ENCODE measurements around the gene TRAF3. TPM values are rescaled to one million over a fixed set of nuclear protein-coding genes. Genes with fewer than 3 reads are reported as not detected.
A peak's percentile ranks its signal among the peaks of the same experiment; 100 is the strongest.

Gene TRAF3
- total RNA-seq, 4 donors from 2014 or later, result 15.9 to 24.9 (median 18.6) TPM

DNA sequence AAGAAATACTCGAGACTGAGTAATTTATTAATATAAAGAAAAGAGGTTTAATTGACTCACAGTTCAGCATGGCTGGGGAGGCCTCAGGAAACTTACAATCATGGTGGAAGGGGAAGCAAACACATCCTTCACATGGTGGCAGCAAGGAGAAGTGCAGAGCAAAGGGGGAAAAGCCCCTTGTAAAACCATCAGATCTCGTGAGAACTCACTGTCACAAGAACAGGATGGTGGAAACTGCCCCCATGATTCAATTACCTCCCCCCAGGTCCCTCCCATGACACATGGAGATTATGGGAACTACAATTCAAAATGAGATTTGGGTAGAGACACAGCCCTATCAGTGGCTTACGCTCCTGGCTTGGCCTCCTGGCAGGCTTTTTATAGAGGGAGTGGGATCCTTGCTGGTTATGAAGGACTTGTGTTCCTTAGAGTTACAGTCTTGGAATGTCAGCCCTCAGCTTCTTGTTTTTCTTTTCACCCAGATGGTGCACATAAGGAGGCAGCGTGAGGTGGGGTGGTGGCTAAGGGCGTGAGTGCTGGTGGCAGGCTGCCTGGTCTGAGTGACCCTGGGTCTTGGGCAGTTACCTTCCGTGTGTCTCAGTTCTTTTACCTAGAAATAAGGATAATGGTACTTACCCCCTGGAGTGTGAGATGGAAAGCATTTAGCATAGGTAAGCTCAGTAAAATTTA is 25.7 kb downstream of the TRAF3 start:
- intact Hi-C loops (cut with DNase I), result no loop called here
- H3K27ac ChIP-seq, result peak overlapping the region; percentile 4 to 41 (median 36)
- DNase-seq, result peak; percentile 78 to 79

DNA sequence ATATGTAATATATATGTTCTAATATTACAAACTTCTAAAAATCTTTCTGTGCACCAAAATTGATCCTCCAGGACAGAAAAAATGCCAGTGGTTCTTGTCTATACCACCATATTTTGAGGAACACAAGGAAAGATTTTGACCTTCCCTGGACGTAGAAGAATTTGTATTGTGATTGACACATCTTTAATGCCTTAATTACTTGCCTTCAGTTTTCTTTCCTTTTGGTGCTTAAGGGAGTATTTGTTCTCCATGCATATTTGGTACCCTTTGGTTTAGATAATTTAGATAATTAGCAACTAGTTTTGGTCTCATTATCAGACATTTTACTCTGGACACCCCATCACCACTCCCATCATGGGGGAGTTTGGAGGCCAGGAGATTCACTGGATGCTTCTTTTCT is 27.6 kb downstream of the TRAF3 start:
- no peaks in the 10 kb centered on the region for H3K27me3 ChIP-seq
- no peak overlapping the region for H3K4me3 ChIP-seq (replicated peaks in 1 of 3)
- no peaks in the 10 kb centered on the region for H3K36me3 ChIP-seq
- WGBS, 2 donors, result 91 to 93% methylated on average over 1 of the region's 1 CpG
- H3K27ac ChIP-seq, result no peak overlapping the region
- peaks cover 21 to 34% of the 10 kb centered on the region in 2 donors for H3K4me1 ChIP-seq
- DNase-seq, result no peak
- intact Hi-C loops (cut with DNase I), result no loop called here
- TF ChIP-seq POLR2A (IDR thresholded peaks at IDR 0.05), result no peak
- TF ChIP-seq, protein P1, sequence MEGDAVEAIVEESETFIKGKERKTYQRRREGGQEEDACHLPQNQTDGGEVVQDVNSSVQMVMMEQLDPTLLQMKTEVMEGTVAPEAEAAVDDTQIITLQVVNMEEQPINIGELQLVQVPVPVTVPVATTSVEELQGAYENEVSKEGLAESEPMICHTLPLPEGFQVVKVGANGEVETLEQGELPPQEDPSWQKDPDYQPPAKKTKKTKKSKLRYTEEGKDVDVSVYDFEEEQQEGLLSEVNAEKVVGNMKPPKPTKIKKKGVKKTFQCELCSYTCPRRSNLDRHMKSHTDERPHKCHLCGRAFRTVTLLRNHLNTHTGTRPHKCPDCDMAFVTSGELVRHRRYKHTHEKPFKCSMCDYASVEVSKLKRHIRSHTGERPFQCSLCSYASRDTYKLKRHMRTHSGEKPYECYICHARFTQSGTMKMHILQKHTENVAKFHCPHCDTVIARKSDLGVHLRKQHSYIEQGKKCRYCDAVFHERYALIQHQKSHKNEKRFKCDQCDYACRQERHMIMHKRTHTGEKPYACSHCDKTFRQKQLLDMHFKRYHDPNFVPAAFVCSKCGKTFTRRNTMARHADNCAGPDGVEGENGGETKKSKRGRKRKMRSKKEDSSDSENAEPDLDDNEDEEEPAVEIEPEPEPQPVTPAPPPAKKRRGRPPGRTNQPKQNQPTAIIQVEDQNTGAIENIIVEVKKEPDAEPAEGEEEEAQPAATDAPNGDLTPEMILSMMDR (IDR thresholded peaks at IDR 0.05), result no peak
- H3K9me3 ChIP-seq, result no peaks in the 10 kb centered on the region

More for the DNA sequence above, 25.7 kb downstream of the TRAF3 start:
- H3K9me3 ChIP-seq, result no peaks in the 10 kb centered on the region
- no peak overlapping the region for H3K4me3 ChIP-seq (replicated peaks in 1 of 3)
- TF ChIP-seq POLR2A (IDR thresholded peaks at IDR 0.05), result no peak
- TF ChIP-seq, protein P1 (IDR thresholded peaks at IDR 0.05), result no peak
- H3K27me3 ChIP-seq, result no peaks in the 10 kb centered on the region
- WGBS, 2 donors, result 46 to 53% methylated on average over 6 of the region's 6 CpGs
- peaks cover 20 to 37% of the 10 kb centered on the region in 2 donors for H3K4me1 ChIP-seq
- no peaks in the 10 kb centered on the region for H3K36me3 ChIP-seq

DNA sequence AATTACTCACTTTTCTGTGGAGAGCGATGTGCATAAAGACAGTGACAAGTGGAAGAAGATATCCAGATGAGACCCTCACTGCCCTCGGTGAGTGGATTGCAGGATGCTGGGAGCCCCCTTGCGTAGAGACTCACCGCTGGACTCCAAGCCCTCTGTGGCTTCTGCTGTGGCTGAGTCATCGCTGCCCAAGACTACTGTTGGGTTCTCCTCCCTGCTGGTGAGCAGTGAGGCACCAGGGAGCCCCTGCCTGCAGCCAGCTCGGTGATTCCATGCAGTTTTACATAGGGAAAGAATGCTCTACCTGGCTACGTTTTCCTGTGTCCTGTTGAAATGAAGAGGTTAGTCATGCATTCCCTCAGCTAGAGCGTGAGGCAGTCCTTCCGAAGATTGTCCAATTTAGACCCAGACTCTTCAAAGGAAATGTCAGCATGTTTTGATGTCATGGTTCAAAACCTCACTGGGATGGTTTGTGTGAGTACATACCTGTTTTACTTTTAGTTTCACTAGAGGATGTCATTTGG is 28.2 kb downstream of the TRAF3 start:
- no peaks in the 10 kb centered on the region for H3K9me3 ChIP-seq

DNA sequence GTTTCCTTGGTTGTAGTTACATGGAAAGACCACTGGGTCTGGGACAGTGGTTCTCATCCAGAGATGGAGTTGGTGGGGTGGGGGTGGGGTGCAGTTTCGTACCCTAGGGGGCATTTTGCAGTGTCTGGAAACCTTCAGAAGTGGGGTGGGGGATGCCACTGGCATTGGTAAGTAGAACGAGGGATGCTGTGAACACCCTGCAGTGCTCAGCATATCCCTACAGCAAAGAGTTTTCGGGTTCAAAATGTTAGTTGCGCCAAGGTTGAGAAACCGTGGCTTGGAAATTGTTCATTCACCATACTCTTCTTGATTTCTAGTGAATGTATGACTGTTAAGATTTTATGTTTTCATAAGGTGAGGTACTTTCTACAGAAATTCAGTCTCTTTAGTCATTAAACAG is 28.7 kb downstream of the TRAF3 start:
- no peaks in the 10 kb centered on the region for H3K36me3 ChIP-seq
- DNase-seq, result no peak
- peaks cover 30 to 38% of the 10 kb centered on the region in 2 donors for H3K4me1 ChIP-seq
- intact Hi-C loops (cut with DNase I), result no loop called here
- no peak overlapping the region for H3K4me3 ChIP-seq (replicated peaks in 1 of 3)
- H3K9me3 ChIP-seq, result no peaks in the 10 kb centered on the region
- WGBS, 2 donors, result 79 to 84% methylated on average over 5 of the region's 5 CpGs
- no peaks in the 10 kb centered on the region for H3K27me3 ChIP-seq
- TF ChIP-seq, protein P1 (IDR thresholded peaks at IDR 0.05), result peak in 1 of 6 experiments; percentile 17
- no peak for TF ChIP-seq POLR2A (IDR thresholded peaks at IDR 0.05)
- H3K27ac ChIP-seq, result peak overlapping the region in 1 of 3 donors; percentile 22

More for the DNA sequence above, 28.2 kb downstream of the TRAF3 start:
- WGBS, 2 donors, result 59 to 70% methylated on average over 9 of the region's 9 CpGs
- TF ChIP-seq, protein P1 (IDR thresholded peaks at IDR 0.05), result no peak
- no peak for TF ChIP-seq POLR2A (IDR thresholded peaks at IDR 0.05)
- Histone ChIP-seq H3K27me3 (no peaks in the 10 kb centered on the region), H3K4me1 (peaks cover 27 to 38% of the 10 kb centered on the region in 2 donors), H3K4me3 (replicated peaks in 1 of 3) (no peak overlapping the region), H3K27ac (peak overlapping the region in 1 of 3 donors; percentile 22), H3K36me3 (no peaks in the 10 kb centered on the region)
- peak in 1 of 2 donors; percentile 21 for DNase-seq
- intact Hi-C loops (cut with DNase I), result no loop called here

DNA sequence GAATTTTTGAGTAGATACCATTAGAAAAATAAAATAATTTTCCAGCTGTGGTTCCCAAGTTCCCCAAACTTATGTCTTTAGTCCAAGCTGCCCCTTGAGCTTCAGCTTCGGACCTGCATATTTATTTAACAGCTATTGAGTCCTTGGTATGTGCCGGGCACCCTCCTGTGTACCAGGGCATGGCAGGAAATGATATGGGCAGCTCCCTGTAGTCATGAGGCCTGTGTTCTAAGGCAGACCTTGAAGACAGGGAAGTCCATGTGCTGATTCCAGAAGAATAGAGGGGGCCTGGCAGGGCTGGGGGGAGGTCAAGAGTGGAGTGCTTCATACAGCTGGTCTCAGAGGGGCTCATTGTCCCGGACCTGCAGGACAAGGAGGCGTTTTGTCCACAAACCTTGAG is 29.2 kb downstream of the TRAF3 start:
- peak in 1 of 2 donors; percentile 22 for DNase-seq
- 54 to 74% methylated on average over 4 of the region's 4 CpGs for WGBS, 2 donors
- peaks cover 30 to 38% of the 10 kb centered on the region in 2 donors for H3K4me1 ChIP-seq
- H3K36me3 ChIP-seq, result no peaks in the 10 kb centered on the region
- H3K27ac ChIP-seq, result no peak overlapping the region
- TF ChIP-seq, protein P1 (IDR thresholded peaks at IDR 0.05), result no peak
- no peak for TF ChIP-seq POLR2A (IDR thresholded peaks at IDR 0.05)
- H3K9me3 ChIP-seq, result no peaks in the 10 kb centered on the region
- intact Hi-C loops (cut with DNase I), result no loop called here
- H3K27me3 ChIP-seq, result no peaks in the 10 kb centered on the region
- H3K4me3 ChIP-seq (replicated peaks in 1 of 3), result no peak overlapping the region

All from thyroid gland (tissue), 4 donors.